ENCODE results near the gene UGT3A2.

- TF ChIP-seq GLIS3 (CRISPR knock-in tag; IDR thresholded peaks at IDR 0.05), result no peak
- no peak for TF ChIP-seq CSDC2 (CRISPR knock-in tag; IDR thresholded peaks at IDR 0.05)
- TF ChIP-seq ARNTL (CRISPR knock-in tag; IDR thresholded peaks at IDR 0.05; ENCODE audit: borderline replicate concordance, low read depth), result no peak
- TF ChIP-seq ZC3H10 (CRISPR knock-in tag; IDR thresholded peaks at IDR 0.05), result no peak
These were observed 612 bp downstream of the UGT3A2 start for GRCh38 chr5:36066001-36066539.

Measured in SK-N-SH treated with all-trans-retinoic acid at 6 μM for 48 hours (cell line).